CD4-positive, alpha-beta T cell (primary cell): ENCODE measurements around the gene PTPN21. TPM values are rescaled to one million over a fixed set of nuclear protein-coding genes. Genes with fewer than 3 reads are reported as not detected.

Experiments
- ATAC-seq: fragments of 200-7000 bp; cut with Tn5 transposase; one replicate; pipeline ENCODE4 v1.10.0; 2022; ENCODE audit warnings: mild to moderate bottlenecking; ENCODE audit not compliant: poor library complexity
- CTCF ChIA-PET: fragments of 350-600 bp; sonication (Branson Sonifier 250); formaldehyde crosslinking; loops from one replicate; lab custom pipeline; 2021; ENCODE audit warnings: antibody characterized with exemption, inconsistent platforms; lab: Charles Lee
- POLR2A ChIA-PET: fragments of 350-600 bp; sonication (Branson Sonifier 250); formaldehyde crosslinking; loops from one replicate; lab custom pipeline; 2021; ENCODE audit warnings: antibody characterized with exemption, inconsistent platforms; lab: Charles Lee
- DNase-seq, 14 experiments: peaks; one replicate each; pipeline ENCODE4 v3.0.0-alpha.2; 2013 to 2020; ENCODE audit warnings: mixed read lengths in 2 of 14
- H3K27ac ChIP-seq, 2 donors: one replicate each; pipeline versions ENCODE4 v1.5.1 to v1.7.0; 2013; ENCODE audit warnings: low read length in 2 of 2, low read depth in 1 of 2, mild to moderate bottlenecking in 1 of 2
- H3K27me3 ChIP-seq, 2 experiments: 1 replicate in 1 of 2; 2 replicates in 1 of 2; pipeline versions ENCODE4 v1.6.1 to v1.7.0; 2013; ENCODE audit warnings: low read length in 2 of 2, control low read depth in 1 of 2, mild to moderate bottlenecking in 1 of 2, moderate library complexity in 1 of 2; ENCODE audit not compliant: insufficient read depth in 2 of 2, control insufficient read depth in 1 of 2
- H3K36me3 ChIP-seq: one replicate; pipeline ENCODE4 v1.6.1; 2013; ENCODE audit warnings: low read length, control low read depth; ENCODE audit not compliant: insufficient read depth
- H3K4me1 ChIP-seq: one replicate; pipeline ENCODE4 v1.6.1; 2013; ENCODE audit warnings: low read length, control low read depth; ENCODE audit not compliant: insufficient read depth
- H3K4me3 ChIP-seq: one replicate; pipeline ENCODE4 v1.5.1; 2013; ENCODE audit warnings: mild to moderate bottlenecking, low read length, moderate library complexity
- H3K9me3 ChIP-seq, 2 experiments: 1 replicate in 1 of 2; 2 replicates in 1 of 2; pipeline versions ENCODE4 v1.6.1 to v1.7.0; 2013; ENCODE audit warnings: low read length in 2 of 2, mild to moderate bottlenecking in 2 of 2, control low read depth in 1 of 2, moderate library complexity in 1 of 2; ENCODE audit not compliant: control insufficient read depth in 1 of 2, insufficient read depth in 1 of 2
- H3K27ac Mint-ChIP-seq: one replicate; pipeline ENCODE4 v1.8.0; 2020; ENCODE audit warnings: mixed read lengths
- H3K27me3 Mint-ChIP-seq: one replicate; pipeline ENCODE4 v1.8.0; 2021; ENCODE audit warnings: mixed read lengths
- H3K36me3 Mint-ChIP-seq: one replicate; pipeline ENCODE4 v1.8.0; 2021; ENCODE audit warnings: low read depth, mixed read lengths
- H3K4me1 Mint-ChIP-seq: one replicate; pipeline ENCODE4 v1.8.0; 2021; ENCODE audit warnings: low read depth, mixed read lengths
- H3K4me3 Mint-ChIP-seq: one replicate; pipeline ENCODE4 v1.8.0; 2020; ENCODE audit warnings: mild to moderate bottlenecking, mixed read lengths
- H3K9me3 Mint-ChIP-seq: one replicate; pipeline ENCODE4 v1.8.0; 2020; ENCODE audit warnings: mixed read lengths
- intact Hi-C, 2 experiments: fragments of 100-400 bp; cut with DNase I in 1 of 2; cut with micrococcal nuclease in 1 of 2; formaldehyde crosslinking; loops; one replicate each; pipeline versions ENCODE4 v1.15.1 to v1.9.0; 2023 to 2025; cut with DNase I, micrococcal nuclease
- total RNA-seq, 174 experiments: library from RNA in 2 of 174; stranded (reverse) in 2 of 174; gene quantifications; one replicate each; pipeline ENCODE4 v1.2.3 and lab custom pipeline; 2021 to 2026
- TF ChIP-seq, protein P1 (sequence below): fragments of 200-600 bp; IDR thresholded peaks from one replicate; pipeline ENCODE4 v1.8.0; 2022; ENCODE audit warnings: antibody characterized with exemption, mild to moderate bottlenecking

The PTPN21 gene
- total RNA-seq, 2 experiments from 2014 or later = not detected

DNA sequence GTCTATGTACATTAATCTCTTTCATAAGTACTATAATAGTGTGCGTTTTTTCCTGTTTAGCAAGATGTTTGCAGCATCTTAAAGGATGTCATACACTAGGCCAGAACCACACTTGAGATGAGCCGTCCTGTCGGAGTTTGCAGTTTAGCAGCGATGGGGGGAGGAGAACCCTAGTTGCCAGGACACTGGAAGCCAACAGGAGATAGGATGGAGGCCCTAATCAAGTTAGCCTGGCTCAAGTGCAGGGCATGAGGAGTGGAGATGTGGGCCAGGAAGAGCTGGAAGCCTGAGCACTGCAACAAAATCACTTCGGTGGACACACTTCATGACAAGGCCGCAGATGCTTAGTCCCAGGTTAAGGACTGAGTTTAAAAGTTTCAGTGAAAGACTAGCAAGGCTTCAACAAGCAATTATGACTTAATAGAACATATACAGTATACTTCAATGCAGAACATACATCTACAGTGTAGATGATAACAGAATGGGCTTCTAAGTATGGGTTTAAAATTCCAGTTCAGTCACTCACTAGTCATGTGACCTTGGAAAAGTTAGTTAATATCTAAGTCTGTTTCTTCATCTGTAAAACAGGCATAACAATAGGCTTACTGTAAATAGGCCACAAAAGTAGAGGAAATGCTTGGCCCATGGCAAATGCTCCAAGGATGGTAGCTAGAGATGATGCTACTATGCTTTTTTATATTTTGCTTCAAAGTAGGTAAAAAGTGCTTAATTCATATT lies 77.1 kb downstream of the PTPN21 start:
- H3K27ac Mint-ChIP-seq = no peak overlapping the region
- H3K36me3 ChIP-seq = no peaks in the 10 kb centered on the region
- H3K9me3 Mint-ChIP-seq = no peaks in the 10 kb centered on the region
- DNase-seq (no peak), ATAC-seq (no peak)
- peaks cover 0 to 6% of the 10 kb centered on the region in 2 experiments for H3K9me3 ChIP-seq
- no peaks in the 10 kb centered on the region for H3K4me1 Mint-ChIP-seq
- no peak overlapping the region for H3K4me3 Mint-ChIP-seq
- intact Hi-C loops = no loop called here
- H3K27me3 ChIP-seq = no peaks in the 10 kb centered on the region
- no peaks in the 10 kb centered on the region for H3K36me3 Mint-ChIP-seq
- ChIA-PET POLR2A (no interaction called here), CTCF (no interaction called here)
- no peak overlapping the region for H3K27ac ChIP-seq
- no peak overlapping the region for H3K4me3 ChIP-seq
- H3K4me1 ChIP-seq = no peaks in the 10 kb centered on the region
- peaks cover 25% of the 10 kb centered on the region for H3K27me3 Mint-ChIP-seq
- TF ChIP-seq, protein P1, sequence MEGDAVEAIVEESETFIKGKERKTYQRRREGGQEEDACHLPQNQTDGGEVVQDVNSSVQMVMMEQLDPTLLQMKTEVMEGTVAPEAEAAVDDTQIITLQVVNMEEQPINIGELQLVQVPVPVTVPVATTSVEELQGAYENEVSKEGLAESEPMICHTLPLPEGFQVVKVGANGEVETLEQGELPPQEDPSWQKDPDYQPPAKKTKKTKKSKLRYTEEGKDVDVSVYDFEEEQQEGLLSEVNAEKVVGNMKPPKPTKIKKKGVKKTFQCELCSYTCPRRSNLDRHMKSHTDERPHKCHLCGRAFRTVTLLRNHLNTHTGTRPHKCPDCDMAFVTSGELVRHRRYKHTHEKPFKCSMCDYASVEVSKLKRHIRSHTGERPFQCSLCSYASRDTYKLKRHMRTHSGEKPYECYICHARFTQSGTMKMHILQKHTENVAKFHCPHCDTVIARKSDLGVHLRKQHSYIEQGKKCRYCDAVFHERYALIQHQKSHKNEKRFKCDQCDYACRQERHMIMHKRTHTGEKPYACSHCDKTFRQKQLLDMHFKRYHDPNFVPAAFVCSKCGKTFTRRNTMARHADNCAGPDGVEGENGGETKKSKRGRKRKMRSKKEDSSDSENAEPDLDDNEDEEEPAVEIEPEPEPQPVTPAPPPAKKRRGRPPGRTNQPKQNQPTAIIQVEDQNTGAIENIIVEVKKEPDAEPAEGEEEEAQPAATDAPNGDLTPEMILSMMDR = no peak

DNA sequence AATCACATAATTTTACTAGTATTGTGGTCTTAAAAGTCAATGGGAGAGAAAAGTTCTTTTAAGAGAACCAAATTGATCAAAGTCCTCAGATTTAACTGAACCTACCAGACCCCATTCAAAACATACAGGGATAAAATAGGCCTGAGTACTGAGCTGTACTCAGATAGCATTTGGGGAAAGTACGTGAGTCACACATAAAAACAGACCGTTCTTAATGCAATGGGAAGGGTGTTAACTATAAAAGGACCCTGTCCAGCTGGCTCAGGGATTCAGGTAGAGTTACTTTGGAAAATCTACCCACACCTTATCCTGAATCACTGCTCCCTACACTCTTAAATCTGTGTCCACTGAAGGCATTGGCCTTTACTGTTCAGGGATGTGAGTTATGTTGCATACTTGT lies 78.0 kb downstream of the PTPN21 start:
- TF ChIP-seq, protein P1 = no peak
- intact Hi-C loops = no loop called here
- Mint-ChIP-seq H3K4me3 (no peak overlapping the region), H3K9me3 (no peaks in the 10 kb centered on the region), H3K27me3 (peaks cover 16% of the 10 kb centered on the region), H3K27ac (no peak overlapping the region), H3K36me3 (no peaks in the 10 kb centered on the region), H3K4me1 (no peaks in the 10 kb centered on the region)
- POLR2A ChIA-PET = no interaction called here
- H3K9me3 ChIP-seq = peaks cover 0 to 6% of the 10 kb centered on the region in 2 experiments
- no peaks in the 10 kb centered on the region for H3K36me3 ChIP-seq
- H3K27me3 ChIP-seq = no peaks in the 10 kb centered on the region
- ATAC-seq = no peak
- H3K27ac ChIP-seq = no peak overlapping the region
- no peak for DNase-seq
- H3K4me3 ChIP-seq = no peak overlapping the region
- CTCF ChIA-PET = no interaction called here
- no peaks in the 10 kb centered on the region for H3K4me1 ChIP-seq

- no peak overlapping the region for H3K27ac Mint-ChIP-seq
- peaks cover 11% of the 10 kb centered on the region for H3K27me3 Mint-ChIP-seq
- H3K36me3 ChIP-seq = no peaks in the 10 kb centered on the region
- no peak overlapping the region for H3K4me3 ChIP-seq
- intact Hi-C loops = no loop called here
- no peaks in the 10 kb centered on the region for H3K36me3 Mint-ChIP-seq
- TF ChIP-seq, protein P1 = no peak
- no peaks in the 10 kb centered on the region for H3K9me3 Mint-ChIP-seq
- ChIA-PET CTCF (no interaction called here), POLR2A (no interaction called here)
- ATAC-seq (no peak), DNase-seq (no peak)
- H3K9me3 ChIP-seq = peaks cover 0 to 6% of the 10 kb centered on the region in 2 experiments
- H3K4me1 ChIP-seq = no peaks in the 10 kb centered on the region
- H3K27ac ChIP-seq = no peak overlapping the region
- H3K4me3 Mint-ChIP-seq = no peak overlapping the region
- no peaks in the 10 kb centered on the region for H3K4me1 Mint-ChIP-seq
- no peaks in the 10 kb centered on the region for H3K27me3 ChIP-seq
Observed at GRCh38 chr14:88476214-88476774, 78.5 kb downstream of the PTPN21 start.
